Sigmoid colon (tissue), 4 donors: Measurements from ENCODE around the gene ABCC4.

Source experiments
- POLR2A ChIP-seq, 2 donors: fragments of 450-650 bp; IDR thresholded peaks; one replicate each; pipeline ENCODE4 v1.6.1; 2016; ENCODE audit warnings: antibody characterized with exemption in 2 of 2, mild to moderate bottlenecking in 2 of 2, moderate library complexity in 2 of 2
- POLR2AphosphoS5 ChIP-seq, 4 donors: sonication (generic); formaldehyde crosslinking; IDR thresholded peaks; one replicate each; pipeline ENCODE4 v1.6.1; 2017; ENCODE audit warnings: antibody characterized with exemption in 4 of 4

GRCh38 chr13:95254339-95254738, 46.9 kb downstream of the ABCC4 start:
- TF ChIP-seq POLR2AphosphoS5 (IDR thresholded peaks at IDR 0.05) = no peak
- no peak for TF ChIP-seq POLR2A (IDR thresholded peaks at IDR 0.05)
